ENCODE results near the gene VWA3A.
A peak's percentile ranks its signal among the peaks of the same experiment; 100 is the strongest.
"Not testable (repeated sequence)": the region's sequence is repeated elsewhere in the genome, so short reads cannot be mapped to it uniquely, and the experiment has no call there.

Gene VWA3A

DNA sequence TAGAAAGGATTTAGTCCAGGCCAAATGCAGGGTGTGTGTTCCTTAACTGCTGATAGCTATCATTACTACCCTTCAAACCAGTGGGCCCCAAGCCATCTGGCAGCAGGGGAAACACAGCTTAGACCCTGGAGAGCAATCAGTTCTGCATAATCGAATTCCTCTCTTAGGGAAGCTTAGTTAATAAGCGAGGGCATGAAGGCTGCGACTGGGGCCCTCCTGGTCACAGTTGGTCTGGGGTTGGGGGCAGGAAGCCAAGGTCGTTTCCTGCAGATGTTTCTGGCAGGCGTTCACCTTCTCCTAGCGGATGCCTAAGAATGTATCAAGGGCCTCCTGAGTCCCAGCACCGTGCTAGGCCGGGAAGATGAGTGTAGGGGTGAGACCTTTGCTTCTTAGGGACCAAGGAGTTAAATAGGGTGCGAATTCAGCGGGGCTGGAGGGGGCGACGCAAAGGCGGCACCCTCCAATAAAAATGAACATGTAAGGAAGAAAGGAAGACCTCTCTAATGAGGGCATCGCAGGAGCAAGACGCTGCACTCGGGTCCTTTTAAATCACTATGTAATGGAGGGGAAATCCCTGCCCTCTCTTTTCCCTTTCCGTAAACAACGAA lies 97.2 kb downstream of the VWA3A start:
- H3K9me3 ChIP-seq (ENCODE audit: control insufficient read depth, insufficient read depth, low read length), result no peaks in the 10 kb centered on the region
- no peaks in the 10 kb centered on the region for H3K36me3 ChIP-seq (ENCODE audit: insufficient read depth, low read length)
- peak overlapping the region; percentile 77; the same call in 1 of the 2 replicates for H3K9ac ChIP-seq (ENCODE audit: low read depth, low read length)
- H3K4me1 ChIP-seq (ENCODE audit: insufficient read depth, low read length), result peaks cover 11% of the 10 kb centered on the region; the same call in 1 of the 2 replicates

DNA sequence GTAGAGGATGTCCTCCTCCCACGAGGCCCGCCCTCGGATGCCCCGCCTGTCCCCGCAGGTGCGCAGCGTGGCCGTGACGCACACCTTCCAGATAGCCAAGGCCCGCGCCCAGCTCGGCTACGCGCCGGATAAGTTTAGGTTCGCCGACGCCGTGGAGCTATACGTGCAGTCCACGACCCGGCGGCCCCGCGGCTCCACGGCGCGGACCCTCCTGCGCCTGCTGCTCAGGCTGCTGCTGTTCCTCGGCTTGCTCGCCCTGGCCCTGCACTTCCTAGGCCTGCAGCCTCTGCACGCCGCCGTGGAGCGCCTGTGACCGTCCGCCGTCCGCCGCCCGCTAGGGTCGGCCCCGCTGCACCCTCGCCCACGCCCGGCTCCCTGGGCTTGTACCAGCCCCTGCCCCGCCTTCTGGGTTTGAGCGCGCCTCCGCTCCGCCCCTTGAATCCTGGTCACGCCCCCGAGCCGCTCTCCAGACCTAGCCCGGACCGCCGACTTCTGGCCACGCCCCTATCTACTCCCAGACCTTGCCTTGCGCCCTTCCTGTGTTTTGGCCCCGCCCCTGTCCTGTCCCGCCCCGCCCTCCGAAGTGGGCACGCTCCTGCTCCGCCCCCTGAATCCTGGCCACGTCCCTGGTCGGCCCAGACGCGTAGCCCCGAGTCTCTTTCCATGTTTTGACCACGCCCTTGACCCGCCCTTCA lies 97.9 kb downstream of the VWA3A start:
- Histone ChIP-seq H3K9me3 (ENCODE audit: control insufficient read depth, insufficient read depth, low read length) (no peaks in the 10 kb centered on the region), H3K36me3 (ENCODE audit: insufficient read depth, low read length) (no peaks in the 10 kb centered on the region), H3K4me1 (ENCODE audit: insufficient read depth, low read length) (peaks cover 17% of the 10 kb centered on the region), H3K9ac (ENCODE audit: low read depth, low read length) (peak overlapping the region; percentile 77; the same call in 1 of the 2 replicates)

DNA sequence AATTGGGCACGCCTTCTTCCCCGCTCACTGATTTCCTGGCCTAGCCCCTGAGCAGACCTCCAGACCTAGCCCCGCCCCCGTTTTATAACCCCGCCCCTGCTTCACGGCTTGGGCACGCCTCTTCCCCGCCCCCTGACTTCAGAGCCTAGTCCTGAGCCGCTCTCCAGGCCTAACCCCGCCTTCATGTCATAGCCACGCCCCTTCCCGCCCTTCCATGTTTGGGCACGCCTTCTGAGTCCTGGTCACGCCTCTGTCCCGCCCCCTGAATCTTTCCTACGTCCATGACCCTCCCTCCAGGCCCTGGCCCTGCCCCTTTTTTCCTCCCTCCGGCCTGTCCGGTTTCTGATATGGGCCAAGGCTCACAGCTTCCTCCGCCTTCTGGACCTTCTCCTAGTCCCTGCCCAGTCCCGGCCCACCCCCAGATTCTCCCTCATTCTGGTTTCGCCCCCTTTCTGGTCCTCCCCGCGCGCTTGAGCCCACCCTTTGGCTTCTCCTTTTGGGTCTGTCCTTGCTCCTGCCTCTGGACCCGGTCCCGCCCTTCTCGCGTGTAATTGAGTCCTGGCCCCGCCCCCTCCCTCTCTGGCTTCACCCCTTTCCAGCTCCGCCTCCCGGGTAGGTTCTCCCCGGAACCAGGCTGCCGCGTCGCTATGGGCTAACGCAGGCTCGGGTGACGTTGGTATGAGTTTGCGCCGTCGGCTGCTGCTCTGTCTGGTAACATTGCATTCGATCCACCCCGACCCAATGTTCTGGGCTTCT lies 98.6 kb downstream of the VWA3A start:
- no peaks in the 10 kb centered on the region for H3K9me3 ChIP-seq (ENCODE audit: control insufficient read depth, insufficient read depth, low read length)

DNA sequence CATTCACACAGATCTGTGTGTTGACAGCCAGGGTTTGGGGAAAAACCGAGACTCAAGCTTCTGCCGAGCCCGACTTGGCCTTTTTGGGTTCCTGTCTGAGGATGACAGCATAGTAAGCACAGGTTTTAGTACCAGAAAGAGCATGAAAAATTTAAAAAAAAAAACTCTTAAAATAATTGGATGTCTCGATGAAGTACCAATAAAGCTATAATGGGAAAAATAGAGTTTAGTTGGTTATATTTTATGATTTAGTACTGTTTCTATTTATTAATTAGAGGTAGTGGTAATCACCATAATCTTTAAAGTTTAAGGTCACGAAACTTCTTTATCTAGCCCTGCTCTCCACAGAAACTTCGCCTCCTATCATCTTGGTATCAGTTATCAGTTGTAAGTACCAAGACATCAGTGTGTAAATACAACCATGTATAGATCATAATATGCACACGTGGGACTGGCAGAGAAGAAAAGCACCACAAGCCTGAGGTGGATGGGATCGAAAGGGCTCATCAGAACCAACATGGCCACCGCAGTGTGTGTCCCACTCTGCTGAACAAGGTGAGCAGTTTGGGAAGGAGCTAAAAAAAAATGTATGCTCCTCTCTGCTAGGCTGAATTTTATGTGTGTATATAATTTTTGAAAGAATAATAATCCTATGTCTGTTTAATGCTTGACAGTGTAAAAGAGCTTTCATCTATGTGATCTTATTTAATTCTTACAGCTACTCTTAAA lies 99.4 kb downstream of the VWA3A start:
- Histone ChIP-seq H3K9ac (ENCODE audit: low read depth, low read length) (peak overlapping the region; percentile 92), H3K4me1 (ENCODE audit: insufficient read depth, low read length) (peaks cover 17% of the 10 kb centered on the region), H3K36me3 (ENCODE audit: insufficient read depth, low read length) (no peaks in the 10 kb centered on the region), H3K9me3 (ENCODE audit: control insufficient read depth, insufficient read depth, low read length) (no peaks in the 10 kb centered on the region)

More for the DNA sequence above, 98.6 kb downstream of the VWA3A start:
- Histone ChIP-seq H3K4me1 (ENCODE audit: insufficient read depth, low read length) (peaks cover 17% of the 10 kb centered on the region), H3K36me3 (ENCODE audit: insufficient read depth, low read length) (no peaks in the 10 kb centered on the region), H3K9ac (ENCODE audit: low read depth, low read length) (peak overlapping the region; percentile 92)

DNA sequence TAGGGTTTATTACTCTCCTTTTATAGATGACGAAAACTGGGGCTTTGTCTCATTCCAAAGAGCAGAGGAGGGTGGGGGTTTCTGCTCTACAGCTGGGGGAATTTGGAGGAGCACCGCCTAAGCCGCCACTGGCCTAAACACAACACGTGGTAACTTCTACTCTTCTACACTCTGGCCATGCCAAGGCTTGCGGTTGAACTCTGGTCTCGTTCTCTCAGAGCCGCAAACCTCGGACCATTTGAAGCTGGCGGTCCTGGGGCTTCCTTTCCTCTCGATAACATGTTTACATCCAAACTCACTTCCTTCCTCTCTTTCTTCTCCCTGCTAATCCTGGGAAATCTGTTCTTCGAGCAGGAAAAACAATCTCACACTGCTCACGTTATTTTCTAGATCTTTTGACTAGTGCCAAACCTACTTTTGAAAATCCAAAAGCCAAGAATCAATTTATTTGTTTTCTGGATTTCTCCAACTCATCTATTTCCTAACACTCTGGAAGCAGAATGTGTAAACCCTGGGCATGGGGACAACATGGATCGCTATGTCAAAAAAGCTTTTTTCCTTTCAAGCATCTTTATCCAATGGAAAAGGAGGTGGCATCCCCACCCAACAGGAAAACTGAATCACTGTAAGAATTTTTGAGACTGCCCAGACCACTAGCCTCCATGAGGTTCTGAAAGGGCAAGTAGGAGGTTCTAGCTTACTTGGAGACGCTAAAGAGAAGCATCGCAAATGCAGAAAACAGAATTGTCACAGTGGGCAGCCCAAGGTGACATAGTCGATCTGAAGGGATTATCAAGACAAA lies 100.1 kb downstream of the VWA3A start:
- no peaks in the 10 kb centered on the region for H3K9me3 ChIP-seq (ENCODE audit: control insufficient read depth, insufficient read depth, low read length)
- H3K4me1 ChIP-seq (ENCODE audit: insufficient read depth, low read length), result peaks cover 17% of the 10 kb centered on the region
- H3K9ac ChIP-seq (ENCODE audit: low read depth, low read length), result peak overlapping the region; percentile 92
- H3K36me3 ChIP-seq (ENCODE audit: insufficient read depth, low read length), result no peaks in the 10 kb centered on the region

DNA sequence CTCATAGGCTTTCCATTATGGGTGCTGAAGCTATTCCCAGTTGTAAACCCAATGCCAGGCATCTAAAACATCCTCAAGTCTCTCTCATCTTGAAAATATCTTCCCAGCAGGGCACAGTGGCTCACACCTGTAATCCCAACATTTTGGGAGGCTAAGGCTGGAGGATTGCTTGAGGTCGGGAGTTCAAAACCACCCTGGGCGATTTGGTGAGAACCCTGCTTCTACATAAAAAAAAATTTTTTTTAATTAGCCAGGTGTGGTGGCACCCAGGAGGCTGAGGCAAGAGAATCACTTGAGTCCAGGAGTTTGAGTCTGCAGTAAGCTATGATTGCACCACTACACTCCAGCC lies 100.7 kb downstream of the VWA3A start:
- Histone ChIP-seq H3K9me3 (ENCODE audit: control insufficient read depth, insufficient read depth, low read length) (no peaks in the 10 kb centered on the region), H3K4me1 (ENCODE audit: insufficient read depth, low read length) (peaks cover 17% of the 10 kb centered on the region), H3K36me3 (ENCODE audit: insufficient read depth, low read length) (no peaks in the 10 kb centered on the region), H3K9ac (ENCODE audit: low read depth, low read length) (no peak overlapping the region)

DNA sequence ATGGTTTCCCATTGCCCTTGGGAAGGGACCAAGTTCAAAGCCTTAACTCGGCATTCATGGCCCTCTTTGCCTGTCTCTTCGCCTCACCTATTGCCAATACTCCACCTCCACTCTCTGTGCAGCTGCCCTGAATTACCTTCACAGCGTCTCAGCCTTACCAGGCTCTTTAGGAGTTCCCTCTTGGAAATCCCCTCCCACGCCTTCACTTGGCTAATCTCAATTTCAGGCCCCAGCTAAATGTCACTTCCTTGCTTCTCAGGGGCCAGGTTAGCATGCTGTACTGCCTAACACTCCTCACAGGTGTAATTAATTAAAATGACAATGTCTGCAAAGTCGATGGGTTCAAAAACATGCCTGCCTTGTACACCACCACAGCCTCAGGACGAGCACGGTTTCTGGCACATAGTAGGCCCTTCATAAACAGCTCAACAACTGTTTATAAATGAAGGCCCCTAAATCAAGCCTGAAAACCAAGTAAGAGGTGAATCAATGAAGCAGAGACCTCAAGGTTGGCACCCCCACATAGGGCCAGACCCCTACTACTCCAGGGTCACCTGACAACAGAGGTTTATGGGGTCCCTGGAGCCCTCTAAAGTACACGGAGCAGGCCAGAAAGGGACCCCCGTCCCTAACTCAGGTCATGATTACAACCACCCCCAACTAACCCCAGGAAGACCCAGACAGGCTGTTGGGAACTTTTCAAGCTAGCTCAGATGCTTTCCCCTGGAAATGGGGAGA lies 102.5 kb downstream of the VWA3A start:
- H3K36me3 ChIP-seq (ENCODE audit: insufficient read depth, low read length), result no peaks in the 10 kb centered on the region
- H3K4me1 ChIP-seq (ENCODE audit: insufficient read depth, low read length), result peaks cover 19% of the 10 kb centered on the region
- H3K9ac ChIP-seq (ENCODE audit: low read depth, low read length), result no peak overlapping the region
- no peaks in the 10 kb centered on the region for H3K9me3 ChIP-seq (ENCODE audit: control insufficient read depth, insufficient read depth, low read length)

DNA sequence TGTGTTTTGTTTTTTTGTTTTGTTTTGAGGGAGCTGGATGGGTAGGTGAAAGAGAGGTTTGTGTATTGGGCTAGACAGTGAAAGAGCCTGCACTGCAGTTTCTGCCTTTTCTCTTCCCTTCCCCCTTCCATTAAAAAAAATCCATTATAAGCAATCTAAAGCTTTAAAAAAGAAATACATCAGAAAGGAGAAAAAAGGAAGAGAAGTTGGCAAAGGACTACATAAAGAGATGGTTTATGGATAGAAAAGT lies 103.0 kb downstream of the VWA3A start:
- no peaks in the 10 kb centered on the region for H3K36me3 ChIP-seq (ENCODE audit: insufficient read depth, low read length)
- H3K9ac ChIP-seq (ENCODE audit: low read depth, low read length), result no peak overlapping the region
- peaks cover 19% of the 10 kb centered on the region for H3K4me1 ChIP-seq (ENCODE audit: insufficient read depth, low read length)
- no peaks in the 10 kb centered on the region for H3K9me3 ChIP-seq (ENCODE audit: control insufficient read depth, insufficient read depth, low read length)

DNA sequence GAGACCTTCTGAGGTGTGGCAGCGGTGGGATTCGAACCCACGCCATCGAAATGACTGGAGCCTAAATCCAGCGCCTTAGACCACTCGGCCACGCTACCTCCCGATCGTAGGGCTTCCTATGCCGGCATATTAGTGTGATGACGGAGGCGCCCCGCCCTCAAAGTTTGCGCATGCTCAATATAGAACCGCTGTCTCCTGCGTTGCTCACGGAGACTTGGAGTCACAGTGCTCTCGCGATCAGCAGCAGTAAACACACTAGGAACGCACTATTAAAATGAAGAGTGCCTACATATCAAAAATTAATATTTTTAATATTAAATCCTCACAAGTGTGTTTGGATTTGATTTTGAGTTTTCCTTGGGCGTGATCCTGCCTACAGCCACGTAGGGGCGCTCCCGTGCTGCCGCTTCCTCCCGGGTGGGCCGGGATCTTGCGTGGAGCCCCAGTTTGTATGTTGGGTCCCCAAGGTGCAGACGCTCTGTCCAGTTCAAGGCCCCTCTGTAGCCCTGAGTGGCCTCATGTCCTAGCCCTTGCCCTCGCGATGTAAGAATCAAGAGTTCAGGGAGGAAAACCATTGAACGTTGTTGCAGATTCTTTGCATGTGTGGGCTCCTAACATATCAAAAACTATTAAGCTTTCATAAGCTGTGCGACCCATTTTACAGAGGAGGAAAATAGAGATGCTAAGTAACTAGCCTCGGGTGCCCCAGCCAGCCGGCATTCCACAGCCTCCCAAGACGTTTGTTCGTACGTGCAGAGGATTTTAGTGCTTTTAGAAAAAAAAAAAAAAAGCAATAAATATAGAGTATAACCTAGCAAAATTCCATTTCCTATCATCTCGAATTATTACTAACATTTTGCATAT lies 103.6 kb downstream of the VWA3A start:
- Histone ChIP-seq H3K9ac (ENCODE audit: low read depth, low read length) (peak overlapping the region; percentile 71), H3K9me3 (ENCODE audit: control insufficient read depth, insufficient read depth, low read length) (no peaks in the 10 kb centered on the region), H3K36me3 (ENCODE audit: insufficient read depth, low read length) (no peaks in the 10 kb centered on the region), H3K4me1 (ENCODE audit: insufficient read depth, low read length) (peaks cover 19% of the 10 kb centered on the region)

DNA sequence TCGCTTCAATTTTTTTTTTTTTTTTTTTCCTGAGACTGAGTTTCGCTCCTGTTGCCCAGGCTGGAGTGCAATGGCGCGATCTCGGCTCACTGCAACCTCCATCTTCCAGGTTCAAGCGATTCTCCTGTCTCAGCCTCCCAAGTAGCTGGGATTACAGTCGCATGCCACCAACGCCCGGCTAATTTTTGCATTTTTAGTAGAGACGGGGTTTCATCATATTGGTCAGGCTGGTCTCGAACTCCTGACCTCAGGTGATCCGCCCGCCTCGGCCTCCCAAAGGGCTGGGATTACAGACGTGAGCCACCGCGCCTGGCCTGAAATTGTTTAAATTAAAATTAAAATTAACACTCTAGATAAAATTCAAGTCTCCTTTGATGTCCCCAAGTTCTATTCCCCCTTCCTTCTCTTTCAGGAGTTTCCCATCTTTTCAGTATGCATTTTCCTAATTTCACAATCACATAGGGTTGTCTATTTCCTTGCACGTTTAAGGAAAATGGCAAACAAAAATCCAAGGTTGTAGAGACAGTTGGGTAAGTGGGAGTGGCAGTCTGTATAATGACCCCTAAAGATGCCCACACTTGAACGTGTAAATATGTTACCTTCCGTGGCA lies 104.3 kb downstream of the VWA3A start:
- H3K9ac ChIP-seq (ENCODE audit: low read depth, low read length), result peak overlapping the region; percentile 71; the same call in 1 of the 2 replicates
- not testable (repeated sequence) for H3K9me3 ChIP-seq (ENCODE audit: control insufficient read depth, insufficient read depth, low read length); H3K36me3 ChIP-seq (ENCODE audit: insufficient read depth, low read length)
- H3K4me1 ChIP-seq (ENCODE audit: insufficient read depth, low read length), result peaks cover 19% of the 10 kb centered on the region

DNA sequence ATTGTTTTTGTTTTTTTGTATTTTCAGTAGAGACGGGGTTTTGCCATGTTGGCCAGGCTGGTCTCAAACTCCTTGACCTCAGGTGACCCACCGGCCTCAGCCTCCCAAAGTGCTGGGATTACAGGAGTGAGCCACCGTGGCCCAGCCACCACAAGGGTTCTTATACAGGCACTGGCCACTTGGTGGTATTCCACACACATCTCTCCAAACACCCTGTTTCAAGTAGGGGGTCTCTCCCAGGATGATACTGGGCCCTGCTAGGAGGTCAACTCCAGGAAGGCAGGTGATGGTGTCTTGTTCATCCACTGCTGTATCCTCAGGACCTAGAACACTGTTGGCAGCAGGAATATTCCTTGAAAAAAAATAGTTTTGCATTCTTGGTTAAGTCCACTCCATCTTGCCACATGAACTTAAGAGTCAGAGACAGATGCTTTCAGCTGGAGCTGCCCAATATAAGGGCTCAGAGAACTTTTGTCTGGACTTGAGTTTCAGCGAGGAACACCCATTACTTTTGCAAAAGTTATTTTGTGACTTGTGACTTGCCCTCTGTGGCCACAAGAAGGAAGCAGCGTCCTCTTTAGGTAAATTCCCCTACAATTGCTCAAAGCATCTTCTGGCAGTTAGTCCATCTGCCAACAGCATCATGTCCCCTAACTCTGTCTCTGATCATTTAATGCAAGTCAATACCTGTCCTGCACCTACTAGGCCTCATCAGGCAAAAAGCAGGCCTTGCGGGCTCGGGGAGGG lies 106.4 kb downstream of the VWA3A start:
- no peaks in the 10 kb centered on the region for H3K9me3 ChIP-seq (ENCODE audit: control insufficient read depth, insufficient read depth, low read length)

DNA sequence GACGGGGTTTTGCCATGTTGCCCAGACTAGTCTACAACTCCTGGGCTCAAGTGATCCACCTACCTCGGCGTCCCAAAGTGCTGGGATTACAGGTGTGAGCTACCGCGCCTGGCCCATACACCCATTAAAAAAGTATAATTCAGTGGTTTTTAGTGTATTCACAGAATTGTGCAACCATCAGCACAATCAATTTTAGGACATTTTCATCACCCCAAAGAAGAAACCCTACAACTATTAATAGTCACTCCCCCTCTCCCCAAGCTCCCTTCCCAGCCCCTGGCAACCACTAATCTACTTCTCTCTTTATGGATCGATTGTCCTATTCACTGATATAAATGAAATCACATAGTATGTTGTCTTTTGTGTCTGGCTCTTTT lies 109.9 kb downstream of the VWA3A start:
- Histone ChIP-seq H3K4me1 (ENCODE audit: insufficient read depth, low read length) (peaks cover 12% of the 10 kb centered on the region; the same call in 1 of the 2 replicates), H3K9me3 (ENCODE audit: control insufficient read depth, insufficient read depth, low read length) (no peaks in the 10 kb centered on the region), H3K36me3 (ENCODE audit: insufficient read depth, low read length) (no peaks in the 10 kb centered on the region), H3K9ac (ENCODE audit: low read depth, low read length) (no peak overlapping the region)

More for the DNA sequence above, 106.4 kb downstream of the VWA3A start:
- peaks cover 15% of the 10 kb centered on the region for H3K4me1 ChIP-seq (ENCODE audit: insufficient read depth, low read length)
- H3K36me3 ChIP-seq (ENCODE audit: insufficient read depth, low read length), result no peaks in the 10 kb centered on the region
- H3K9ac ChIP-seq (ENCODE audit: low read depth, low read length), result no peak overlapping the region

Measured in ES-I3 (cell line).